Breast epithelium (tissue), 3 donors: Measurements from ENCODE around the gene TSPAN11.

Experiments used
- POLR2AphosphoS5 ChIP-seq, 3 donors: sonication (generic); formaldehyde crosslinking; IDR thresholded peaks; one replicate each; pipeline ENCODE4 v1.6.1; 2017; ENCODE audit warnings: antibody characterized with exemption in 3 of 3
- TF ChIP-seq, protein P1 (sequence below), 3 donors: fragments of 450-650 bp; IDR thresholded peaks; one replicate each; pipeline ENCODE4 v1.5.1; 2016 to 2017; ENCODE audit warnings: antibody characterized with exemption in 3 of 3, mild to moderate bottlenecking in 3 of 3, moderate library complexity in 3 of 3

DNA sequence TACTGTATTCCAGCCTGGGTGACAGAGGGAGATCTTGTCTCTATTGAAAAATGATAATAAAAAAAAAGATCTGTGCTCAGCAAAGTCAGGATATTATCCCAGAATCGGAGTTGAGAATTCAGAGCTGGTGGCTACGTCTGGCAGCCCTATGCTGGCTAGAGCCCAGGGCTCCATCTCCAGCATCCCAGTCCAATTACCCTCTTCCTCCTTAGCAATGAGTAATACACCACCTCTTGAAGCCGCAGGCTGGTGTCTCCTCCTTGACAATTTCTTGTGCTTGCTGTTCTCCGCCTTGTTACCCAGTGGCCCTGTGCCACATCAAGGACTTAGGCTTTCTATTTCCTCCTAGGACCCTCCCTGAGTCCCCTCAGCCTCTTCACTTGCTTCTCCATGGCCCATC, 108.7 kb downstream of the TSPAN11 start:
- no peak for TF ChIP-seq POLR2AphosphoS5 (IDR thresholded peaks at IDR 0.05)
- TF ChIP-seq, protein P1, sequence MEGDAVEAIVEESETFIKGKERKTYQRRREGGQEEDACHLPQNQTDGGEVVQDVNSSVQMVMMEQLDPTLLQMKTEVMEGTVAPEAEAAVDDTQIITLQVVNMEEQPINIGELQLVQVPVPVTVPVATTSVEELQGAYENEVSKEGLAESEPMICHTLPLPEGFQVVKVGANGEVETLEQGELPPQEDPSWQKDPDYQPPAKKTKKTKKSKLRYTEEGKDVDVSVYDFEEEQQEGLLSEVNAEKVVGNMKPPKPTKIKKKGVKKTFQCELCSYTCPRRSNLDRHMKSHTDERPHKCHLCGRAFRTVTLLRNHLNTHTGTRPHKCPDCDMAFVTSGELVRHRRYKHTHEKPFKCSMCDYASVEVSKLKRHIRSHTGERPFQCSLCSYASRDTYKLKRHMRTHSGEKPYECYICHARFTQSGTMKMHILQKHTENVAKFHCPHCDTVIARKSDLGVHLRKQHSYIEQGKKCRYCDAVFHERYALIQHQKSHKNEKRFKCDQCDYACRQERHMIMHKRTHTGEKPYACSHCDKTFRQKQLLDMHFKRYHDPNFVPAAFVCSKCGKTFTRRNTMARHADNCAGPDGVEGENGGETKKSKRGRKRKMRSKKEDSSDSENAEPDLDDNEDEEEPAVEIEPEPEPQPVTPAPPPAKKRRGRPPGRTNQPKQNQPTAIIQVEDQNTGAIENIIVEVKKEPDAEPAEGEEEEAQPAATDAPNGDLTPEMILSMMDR (IDR thresholded peaks at IDR 0.05), result no peak
